ENCODE data around the gene CAB39L. TPM values are rescaled to one million over a fixed set of nuclear protein-coding genes. Genes with fewer than 3 reads are reported as not detected.

The CAB39L gene
- total RNA-seq, 3 donors from 2014 or later (not counting 1 experiment from before 2014, with no cell fraction given) = 4.4 to 6.5 (median 6.0) TPM

GRCh38 chr13:49419276-49419675, 24.6 kb downstream of the CAB39L start:
- ATAC-seq (no peak), DNase-seq (no peak)
- no peak overlapping the region for H3K27ac Mint-ChIP-seq
- intact Hi-C loops (cut with micrococcal nuclease) = no loop called here
- H3K27me3 Mint-ChIP-seq (ENCODE audit: low read depth in 2 of 2) = no peaks in the 10 kb centered on the region
- H3K36me3 Mint-ChIP-seq = no peaks in the 10 kb centered on the region
- H3K4me3 Mint-ChIP-seq = no peak overlapping the region
- no peak for TF ChIP-seq CTCF (IDR thresholded peaks at IDR 0.05)
- no peak overlapping the region for H3K4me3 ChIP-seq (ENCODE audit: low read length)
- H3K27ac ChIP-seq (ENCODE audit: low read length) = no peak overlapping the region
- no peaks in the 10 kb centered on the region for H3K4me1 Mint-ChIP-seq
- no peaks in the 10 kb centered on the region for H3K36me3 ChIP-seq (ENCODE audit: control insufficient read depth, insufficient read depth, low read length)
- no peaks in the 10 kb centered on the region for H3K4me1 ChIP-seq (ENCODE audit: control insufficient read depth, insufficient read depth, low read length)
- no peaks in the 10 kb centered on the region for H3K9me3 ChIP-seq (ENCODE audit: control insufficient read depth, insufficient read depth, low read length)
- H3K27me3 ChIP-seq (ENCODE audit: control insufficient read depth, insufficient read depth, low read length) = no peaks in the 10 kb centered on the region
- WGBS (ENCODE audit: insufficient coverage) = 92% methylated on average over 3 of the region's 3 CpGs
- no peaks in the 10 kb centered on the region for H3K9me3 Mint-ChIP-seq

GRCh38 chr13:49418206-49418605, 25.7 kb downstream of the CAB39L start:
- Mint-ChIP-seq H3K27me3 (ENCODE audit: low read depth in 2 of 2) (no peaks in the 10 kb centered on the region), H3K4me3 (no peak overlapping the region), H3K4me1 (no peaks in the 10 kb centered on the region), H3K36me3 (no peaks in the 10 kb centered on the region), H3K9me3 (no peaks in the 10 kb centered on the region), H3K27ac (no peak overlapping the region)
- Histone ChIP-seq H3K4me3 (ENCODE audit: low read length) (no peak overlapping the region), H3K27ac (ENCODE audit: low read length) (no peak overlapping the region), H3K9me3 (ENCODE audit: control insufficient read depth, insufficient read depth, low read length) (no peaks in the 10 kb centered on the region), H3K4me1 (ENCODE audit: control insufficient read depth, insufficient read depth, low read length) (no peaks in the 10 kb centered on the region), H3K27me3 (ENCODE audit: control insufficient read depth, insufficient read depth, low read length) (no peaks in the 10 kb centered on the region), H3K36me3 (ENCODE audit: control insufficient read depth, insufficient read depth, low read length) (no peaks in the 10 kb centered on the region)
- ATAC-seq (no peak), DNase-seq (no peak)
- intact Hi-C loops (cut with micrococcal nuclease) = no loop called here
- TF ChIP-seq CTCF (IDR thresholded peaks at IDR 0.05) = no peak
- 96% methylated on average over 1 of the region's 1 CpG for WGBS (ENCODE audit: insufficient coverage)

GRCh38 chr13:49417161-49417560, 26.7 kb downstream of the CAB39L start:
- Mint-ChIP-seq H3K27me3 (ENCODE audit: low read depth in 2 of 2) (no peaks in the 10 kb centered on the region), H3K9me3 (no peaks in the 10 kb centered on the region), H3K27ac (no peak overlapping the region), H3K4me1 (no peaks in the 10 kb centered on the region), H3K4me3 (no peak overlapping the region), H3K36me3 (no peaks in the 10 kb centered on the region)
- Histone ChIP-seq H3K4me3 (ENCODE audit: low read length) (no peak overlapping the region), H3K36me3 (ENCODE audit: control insufficient read depth, insufficient read depth, low read length) (no peaks in the 10 kb centered on the region), H3K27me3 (ENCODE audit: control insufficient read depth, insufficient read depth, low read length) (no peaks in the 10 kb centered on the region), H3K9me3 (ENCODE audit: control insufficient read depth, insufficient read depth, low read length) (no peaks in the 10 kb centered on the region), H3K27ac (ENCODE audit: low read length) (no peak overlapping the region), H3K4me1 (ENCODE audit: control insufficient read depth, insufficient read depth, low read length) (no peaks in the 10 kb centered on the region)
- WGBS (ENCODE audit: insufficient coverage) = 89% methylated on average over 1 of the region's 3 CpGs
- ATAC-seq (no peak), DNase-seq (no peak)
- no peak for TF ChIP-seq CTCF (IDR thresholded peaks at IDR 0.05)
- intact Hi-C loops (cut with micrococcal nuclease) = no loop called here

GRCh38 chr13:49412749-49413148, 31.1 kb downstream of the CAB39L start:
- Mint-ChIP-seq H3K4me1 (no peaks in the 10 kb centered on the region), H3K9me3 (no peaks in the 10 kb centered on the region), H3K4me3 (no peak overlapping the region), H3K27me3 (ENCODE audit: low read depth in 2 of 2) (no peaks in the 10 kb centered on the region), H3K27ac (no peak overlapping the region), H3K36me3 (no peaks in the 10 kb centered on the region)
- Histone ChIP-seq H3K27me3 (ENCODE audit: control insufficient read depth, insufficient read depth, low read length) (no peaks in the 10 kb centered on the region), H3K27ac (ENCODE audit: low read length) (no peak overlapping the region), H3K36me3 (ENCODE audit: control insufficient read depth, insufficient read depth, low read length) (no peaks in the 10 kb centered on the region), H3K9me3 (ENCODE audit: control insufficient read depth, insufficient read depth, low read length) (no peaks in the 10 kb centered on the region), H3K4me1 (ENCODE audit: control insufficient read depth, insufficient read depth, low read length) (no peaks in the 10 kb centered on the region), H3K4me3 (ENCODE audit: low read length) (no peak overlapping the region)
- WGBS (ENCODE audit: insufficient coverage) = 96% methylated on average over 2 of the region's 2 CpGs
- intact Hi-C loops (cut with micrococcal nuclease) = no loop called here
- no peak for ATAC-seq
- TF ChIP-seq CTCF (IDR thresholded peaks at IDR 0.05) = no peak
- no peak for DNase-seq

Data from natural killer cell (primary cell).